ENCODE results near the gene LIF. TPM values are rescaled to one million over a fixed set of nuclear protein-coding genes. Genes with fewer than 3 reads are reported as not detected.
"Not testable (repeated sequence)": the region's sequence is repeated elsewhere in the genome, so short reads cannot be mapped to it uniquely, and the experiment has no call there.

Gene LIF
- total RNA-seq, 1 experiment from 2014 or later: 0.59 TPM

DNA sequence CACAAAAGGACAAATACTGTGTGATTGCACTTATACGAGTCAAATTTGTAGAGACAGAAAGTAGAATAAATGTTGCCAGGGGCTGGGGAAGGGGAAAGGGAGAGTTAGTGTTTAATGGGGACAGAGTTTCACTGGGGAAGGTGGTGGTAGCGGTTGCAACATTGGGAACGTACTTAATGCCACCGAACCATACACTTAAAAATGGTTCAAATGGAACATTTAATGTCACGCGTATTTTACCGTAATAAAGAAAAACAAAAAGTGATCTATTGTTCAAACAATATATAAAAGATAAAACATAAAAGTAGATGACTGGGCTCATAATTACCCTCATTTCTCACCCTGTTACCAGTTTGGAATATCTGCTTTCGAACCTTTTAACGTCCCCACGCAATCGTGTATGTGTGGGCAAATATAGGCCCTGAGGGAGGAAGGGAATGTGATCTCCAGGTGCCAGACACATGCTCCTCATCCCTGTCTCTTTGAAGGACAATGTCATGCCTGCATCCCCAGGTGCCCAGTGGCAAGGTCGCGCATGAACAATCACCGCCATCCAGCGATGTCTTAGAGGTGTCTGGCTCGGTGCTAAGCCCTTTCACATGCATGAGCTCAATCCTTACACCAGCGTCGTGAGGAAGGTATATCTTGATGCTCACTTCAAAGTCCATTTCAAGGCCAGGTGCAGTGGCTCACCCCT is 35.3 kb downstream of the LIF start:
- H3K27me3 ChIP-seq (ENCODE audit: control insufficient read depth, insufficient read depth, low read length): no peaks in the 10 kb centered on the region; the same call in 1 of the 2 replicates
- peak; percentile 12 for DNase-seq

DNA sequence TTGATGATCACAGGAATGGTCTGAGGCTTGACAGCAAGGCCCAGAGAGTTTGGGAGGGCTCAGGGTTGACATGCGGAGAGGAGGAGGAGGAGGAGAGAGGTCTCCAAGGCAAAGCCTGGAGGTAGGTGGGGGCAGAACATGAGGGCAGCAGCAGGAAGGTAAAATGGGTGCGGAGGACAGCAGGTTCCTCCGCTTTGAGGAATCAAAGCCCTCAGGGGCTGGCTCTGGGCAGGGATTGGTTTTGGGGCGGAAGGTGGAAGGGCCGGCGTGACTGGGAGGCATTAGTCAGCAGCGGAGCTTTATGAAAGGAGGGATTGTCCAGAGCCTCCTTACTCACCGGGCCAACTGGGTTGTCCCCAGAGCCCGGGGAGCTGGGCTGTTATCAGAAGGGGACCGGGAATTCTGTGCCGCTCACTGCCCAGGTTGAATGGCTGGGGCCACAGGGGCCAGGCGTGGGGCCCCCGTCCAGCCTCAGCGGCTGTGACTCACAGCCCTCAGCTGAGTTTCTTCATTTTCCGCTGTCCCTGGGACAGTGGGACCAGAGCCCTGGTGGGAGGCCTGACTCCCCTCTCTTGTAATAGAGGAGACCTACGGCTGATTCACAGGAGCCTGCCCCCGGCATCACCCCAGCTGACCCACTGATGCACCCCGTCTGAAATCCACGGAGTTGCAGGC is 36.2 kb downstream of the LIF start:
- Histone ChIP-seq H3K36me3 (replicated peaks; ENCODE audit: control insufficient read depth, insufficient read depth, low read length) (no peaks in the 10 kb centered on the region), H3K4me3 (ENCODE audit: insufficient read depth, low read depth, low read length) (no peak overlapping the region), H3K27me3 (ENCODE audit: control insufficient read depth, insufficient read depth, low read length) (no peaks in the 10 kb centered on the region; the same call in 1 of the 2 replicates)
- peak; percentile 61 for DNase-seq

More for the DNA sequence above, 35.3 kb downstream of the LIF start:
- Histone ChIP-seq H3K36me3 (replicated peaks; ENCODE audit: control insufficient read depth, insufficient read depth, low read length) (no peaks in the 10 kb centered on the region), H3K4me3 (ENCODE audit: insufficient read depth, low read depth, low read length) (no peak overlapping the region)

DNA sequence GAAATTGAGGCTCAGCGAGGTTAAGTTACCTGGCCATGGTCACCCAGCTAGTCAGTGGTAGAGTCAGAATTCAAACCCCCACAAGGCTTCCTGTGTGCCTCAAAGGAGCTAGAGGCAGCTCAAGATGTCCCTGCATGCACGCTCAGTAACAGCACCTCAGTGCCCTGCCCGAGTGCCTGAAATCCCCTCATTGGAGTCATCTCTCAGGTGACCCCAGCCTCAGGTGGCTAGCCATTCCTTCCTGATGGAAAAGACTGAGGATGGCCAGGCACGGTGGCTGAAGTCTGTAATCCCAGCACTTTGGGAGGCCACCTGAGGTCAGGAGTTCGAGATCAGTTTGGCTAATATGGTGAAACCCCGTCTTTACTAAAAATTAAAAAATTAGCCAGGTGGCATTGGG is 36.9 kb downstream of the LIF start:
- peak; percentile 5 for DNase-seq
- Histone ChIP-seq H3K36me3 (replicated peaks; ENCODE audit: control insufficient read depth, insufficient read depth, low read length) (no peaks in the 10 kb centered on the region), H3K4me3 (ENCODE audit: insufficient read depth, low read depth, low read length) (no peak overlapping the region), H3K27me3 (ENCODE audit: control insufficient read depth, insufficient read depth, low read length) (no peaks in the 10 kb centered on the region; the same call in 1 of the 2 replicates)

DNA sequence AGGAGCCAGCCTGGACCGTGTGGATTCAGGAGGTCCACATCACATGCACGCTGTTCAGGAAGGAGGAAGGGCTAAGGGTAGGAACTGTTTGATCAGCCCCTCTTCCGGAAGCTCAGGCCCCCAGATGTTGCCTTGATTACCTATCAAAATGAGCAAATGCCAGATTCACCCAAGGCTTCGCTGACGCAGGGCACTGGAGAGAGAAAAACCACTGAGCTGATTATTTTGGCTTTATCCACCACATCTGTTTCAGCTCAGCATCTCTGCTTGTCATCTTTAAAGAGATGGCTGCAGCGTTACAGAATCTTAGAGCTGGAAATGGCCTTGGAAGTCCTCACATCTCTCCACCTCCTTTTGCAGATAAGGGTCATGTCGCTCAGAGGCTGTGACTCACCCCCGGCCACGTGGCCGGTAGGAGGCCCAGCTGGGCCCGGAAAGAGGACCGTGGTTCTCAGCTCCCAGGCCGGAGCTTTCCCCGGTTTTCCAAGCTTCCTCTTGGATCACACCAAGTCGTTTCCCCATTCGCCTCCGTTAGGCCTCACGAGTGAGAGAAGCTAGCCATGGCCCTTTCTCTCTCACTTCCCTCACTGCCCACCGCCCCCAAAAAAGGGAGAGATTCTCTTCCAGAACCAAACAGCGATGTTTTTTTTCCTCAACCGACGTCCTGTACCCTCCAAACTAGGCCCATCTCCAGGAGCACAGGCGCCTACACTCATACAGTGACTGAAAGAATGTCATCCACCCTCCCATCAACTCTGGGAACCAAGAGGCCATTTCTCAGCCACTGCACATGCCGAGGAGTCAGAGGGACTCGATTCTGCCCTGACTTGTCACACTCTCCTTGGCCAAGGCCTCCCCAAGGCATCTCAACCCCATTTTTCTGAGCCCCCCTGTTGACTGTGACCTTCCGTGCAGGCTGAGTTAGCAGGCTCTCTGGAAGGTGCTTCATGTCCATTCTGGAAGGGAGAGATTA is 37.6 kb downstream of the LIF start:
- no peaks in the 10 kb centered on the region; the same call in 1 of the 2 replicates for H3K27me3 ChIP-seq (ENCODE audit: control insufficient read depth, insufficient read depth, low read length)
- H3K4me3 ChIP-seq (ENCODE audit: insufficient read depth, low read depth, low read length): no peak overlapping the region
- DNase-seq: peak; percentile 40
- H3K36me3 ChIP-seq (replicated peaks; ENCODE audit: control insufficient read depth, insufficient read depth, low read length): no peaks in the 10 kb centered on the region

DNA sequence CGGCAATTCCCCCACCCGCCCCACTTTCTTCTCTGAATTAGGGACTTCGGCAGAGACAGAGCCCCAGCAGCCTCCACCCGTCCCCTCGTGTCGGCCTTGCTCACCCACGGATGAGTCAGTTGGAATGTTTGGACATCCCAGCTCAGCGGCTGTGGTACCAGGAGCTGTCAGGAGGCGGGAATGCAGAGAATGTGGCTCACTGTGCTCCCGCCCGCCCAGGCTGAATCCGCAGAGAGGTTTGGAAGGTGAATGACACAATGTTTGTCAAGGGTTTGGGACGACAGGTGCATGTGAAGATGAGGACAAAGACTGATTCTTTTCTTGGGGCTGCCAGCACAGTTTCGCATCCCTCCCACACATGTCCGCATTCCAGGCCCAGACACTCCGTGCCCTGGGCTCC is 39.6 kb downstream of the LIF start:
- DNase-seq: peak; percentile 80
- Histone ChIP-seq H3K4me3 (ENCODE audit: insufficient read depth, low read depth, low read length) (no peak overlapping the region), H3K36me3 (replicated peaks; ENCODE audit: control insufficient read depth, insufficient read depth, low read length) (no peaks in the 10 kb centered on the region), H3K27me3 (ENCODE audit: control insufficient read depth, insufficient read depth, low read length) (no peaks in the 10 kb centered on the region; the same call in 1 of the 2 replicates)

DNA sequence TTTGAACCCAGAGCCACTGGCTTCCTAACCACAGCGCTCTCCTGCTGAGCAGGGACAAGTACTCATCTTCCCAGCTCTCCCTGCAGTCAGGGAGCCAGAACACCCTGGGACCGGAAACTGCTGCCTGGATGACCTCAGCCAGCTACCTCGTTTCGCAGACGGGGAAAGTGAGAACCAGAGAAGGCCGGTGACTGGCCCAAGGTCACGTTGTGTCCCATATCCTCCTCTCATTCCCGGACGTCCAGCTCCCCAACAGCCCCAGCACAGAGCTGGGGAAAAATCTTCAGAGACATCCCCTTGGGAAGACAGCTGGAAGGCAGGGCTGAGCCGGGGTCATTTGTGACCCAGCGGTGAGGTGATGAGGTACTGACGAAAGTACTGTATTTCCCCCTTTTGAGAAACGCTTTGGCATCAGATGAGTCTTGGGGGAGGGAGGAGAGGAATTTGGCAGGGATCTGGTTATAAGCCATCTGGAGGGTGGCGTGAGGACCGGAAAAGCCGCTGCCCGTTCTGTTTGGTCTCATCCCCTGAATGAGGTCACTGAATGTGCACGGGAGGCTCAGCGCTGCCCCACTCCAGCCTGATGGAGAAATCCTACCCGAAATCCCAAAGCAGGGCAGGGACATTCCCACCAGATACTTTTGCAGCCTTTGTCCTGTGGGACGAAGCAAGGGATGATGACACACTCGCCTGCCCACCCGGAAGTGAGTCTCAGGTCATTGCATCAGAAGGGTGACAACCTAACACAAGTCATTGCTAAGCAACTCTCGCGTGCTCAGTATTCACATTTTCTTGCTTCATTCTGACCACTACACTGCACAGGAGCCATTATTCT is 41.1 kb downstream of the LIF start:
- H3K27me3 ChIP-seq (ENCODE audit: control insufficient read depth, insufficient read depth, low read length): no peaks in the 10 kb centered on the region; the same call in 1 of the 2 replicates
- no peak overlapping the region for H3K4me3 ChIP-seq (ENCODE audit: insufficient read depth, low read depth, low read length)
- no peaks in the 10 kb centered on the region for H3K36me3 ChIP-seq (replicated peaks; ENCODE audit: control insufficient read depth, insufficient read depth, low read length)
- DNase-seq: peak; percentile 33

DNA sequence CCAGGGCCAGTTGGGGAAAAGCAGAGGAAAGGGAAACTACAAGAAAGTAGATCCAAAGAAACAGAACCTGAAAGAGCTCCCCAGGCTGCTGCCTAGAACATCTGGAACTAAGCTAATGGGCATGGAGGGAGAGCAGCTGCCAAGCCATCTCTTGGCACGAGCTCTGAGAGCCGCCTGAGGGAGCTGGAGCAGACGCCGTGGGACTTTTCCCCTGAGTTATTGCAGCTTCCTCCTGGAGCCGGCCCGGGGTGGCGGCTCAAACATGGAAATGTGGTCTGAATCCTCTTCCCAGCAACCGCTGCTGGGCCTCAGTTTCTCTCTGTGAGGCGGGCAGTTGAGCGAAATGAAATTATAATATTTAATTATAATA is 41.8 kb downstream of the LIF start:
- Histone ChIP-seq H3K4me3 (ENCODE audit: insufficient read depth, low read depth, low read length) (no peak overlapping the region), H3K36me3 (replicated peaks; ENCODE audit: control insufficient read depth, insufficient read depth, low read length) (no peaks in the 10 kb centered on the region), H3K27me3 (ENCODE audit: control insufficient read depth, insufficient read depth, low read length) (no peaks in the 10 kb centered on the region; the same call in 1 of the 2 replicates)
- DNase-seq: peak; percentile 17

DNA sequence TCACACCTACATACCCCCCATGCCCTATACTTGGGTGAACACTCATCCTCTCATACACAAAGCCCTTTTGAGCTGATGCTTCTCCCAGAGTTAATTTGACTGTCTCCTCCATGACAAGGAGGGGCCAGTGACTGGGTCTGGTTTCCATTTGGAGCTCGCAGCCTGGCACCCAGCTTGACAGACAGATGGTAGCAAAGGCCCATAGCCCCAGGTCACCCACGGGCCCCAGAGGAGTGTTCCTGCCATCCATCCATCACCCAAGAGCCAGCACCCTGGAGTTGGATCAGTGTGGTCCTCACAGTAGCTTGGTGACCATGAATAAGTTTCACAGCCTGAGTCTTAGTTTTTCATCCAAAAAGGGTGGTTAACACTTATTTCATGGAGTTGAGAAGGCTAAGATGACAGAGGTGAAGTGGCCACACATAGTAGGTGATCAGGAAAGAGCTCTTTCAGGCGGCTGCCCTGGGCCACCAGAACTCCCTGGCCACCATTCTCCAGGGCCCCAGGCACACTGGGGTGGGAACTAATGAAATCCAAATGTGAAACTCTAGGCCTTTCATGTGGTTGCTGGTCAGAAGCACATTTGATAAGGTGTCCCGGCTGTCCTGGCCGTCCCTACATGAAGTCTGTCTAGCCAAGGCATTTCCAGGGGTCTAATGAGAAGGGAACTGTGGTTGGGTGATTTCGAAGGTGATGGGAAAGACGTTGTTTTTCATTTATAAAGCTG is 42.4 kb downstream of the LIF start:
- Histone ChIP-seq H3K4me3 (ENCODE audit: insufficient read depth, low read depth, low read length) (no peak overlapping the region), H3K36me3 (replicated peaks; ENCODE audit: control insufficient read depth, insufficient read depth, low read length) (no peaks in the 10 kb centered on the region)
- DNase-seq: peak; percentile 12

DNA sequence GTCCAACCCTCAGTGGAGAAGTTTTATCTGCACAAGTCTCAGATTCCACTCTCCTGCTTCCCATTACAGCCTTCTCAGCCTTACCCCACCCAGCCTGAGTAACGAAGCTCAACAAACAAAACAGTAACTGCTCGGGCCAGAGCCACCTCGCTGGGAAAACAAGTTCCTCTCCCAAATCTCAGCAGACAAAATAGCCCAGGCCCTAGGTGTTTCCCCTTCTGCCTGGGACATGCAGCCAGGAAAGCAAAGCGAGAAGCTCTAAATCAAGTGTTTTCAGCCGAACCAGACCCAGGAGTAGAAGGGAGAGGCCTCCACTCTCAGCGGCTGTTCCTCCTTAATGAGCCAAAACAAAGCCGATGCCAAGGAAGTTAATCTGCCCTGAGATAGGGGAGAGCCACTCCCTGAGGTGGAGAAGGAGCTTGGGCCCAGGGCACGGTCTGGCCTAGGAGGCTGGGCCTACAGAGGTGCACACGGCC is 44.0 kb downstream of the LIF start:
- Histone ChIP-seq H3K4me3 (ENCODE audit: insufficient read depth, low read depth, low read length) (no peak overlapping the region), H3K27me3 (ENCODE audit: control insufficient read depth, insufficient read depth, low read length) (no peaks in the 10 kb centered on the region), H3K36me3 (replicated peaks; ENCODE audit: control insufficient read depth, insufficient read depth, low read length) (no peaks in the 10 kb centered on the region)
- peak; percentile 35 for DNase-seq

More for the DNA sequence above, 42.4 kb downstream of the LIF start:
- H3K27me3 ChIP-seq (ENCODE audit: control insufficient read depth, insufficient read depth, low read length): no peaks in the 10 kb centered on the region

DNA sequence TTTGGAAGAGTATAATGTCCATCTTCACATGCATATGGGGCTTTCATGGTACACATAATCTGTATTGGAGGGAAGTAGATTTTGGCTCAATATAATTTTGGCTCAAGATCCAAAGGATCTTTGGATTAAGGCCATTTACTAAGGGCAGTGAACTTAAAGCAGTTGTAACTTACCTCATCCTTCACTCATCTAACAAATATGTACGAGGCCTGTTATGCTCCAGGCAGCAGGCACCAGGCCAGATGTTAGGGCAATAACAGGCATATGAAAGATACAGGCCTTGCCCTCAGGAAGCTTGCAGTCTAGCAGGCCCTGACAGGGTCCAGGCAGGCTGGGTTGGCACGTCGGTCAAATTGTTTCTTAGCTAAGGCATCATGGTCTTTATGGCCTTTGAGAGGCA is 44.6 kb downstream of the LIF start:
- no peak for DNase-seq
- no peaks in the 10 kb centered on the region for H3K36me3 ChIP-seq (replicated peaks; ENCODE audit: control insufficient read depth, insufficient read depth, low read length)
- H3K27me3 ChIP-seq (ENCODE audit: control insufficient read depth, insufficient read depth, low read length): no peaks in the 10 kb centered on the region
- H3K4me3 ChIP-seq (ENCODE audit: insufficient read depth, low read depth, low read length): no peak overlapping the region

DNA sequence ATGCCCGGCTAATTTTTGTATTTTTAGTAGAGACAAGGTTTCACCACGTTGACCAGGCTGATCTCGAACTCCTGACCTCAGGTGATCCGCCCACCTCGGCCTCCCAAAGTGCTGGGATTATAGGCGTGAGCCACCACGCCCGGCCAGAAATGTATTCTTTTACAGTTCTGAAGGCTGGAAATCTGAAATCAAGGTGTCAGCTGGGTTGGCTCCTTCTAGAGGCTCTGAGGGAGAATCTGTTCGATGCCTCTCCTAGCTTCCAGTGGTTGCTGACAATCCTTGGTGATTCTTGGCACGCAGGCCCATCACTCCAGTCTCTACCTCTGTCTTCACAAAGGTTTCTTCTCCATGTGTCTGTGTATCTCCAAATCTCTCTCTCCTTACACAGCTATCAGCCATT is 45.7 kb downstream of the LIF start:
- peak; percentile 7 for DNase-seq
- H3K27me3 ChIP-seq (ENCODE audit: control insufficient read depth, insufficient read depth, low read length); H3K4me3 ChIP-seq (ENCODE audit: insufficient read depth, low read depth, low read length); H3K36me3 ChIP-seq (replicated peaks; ENCODE audit: control insufficient read depth, insufficient read depth, low read length): not testable (repeated sequence)

DNA sequence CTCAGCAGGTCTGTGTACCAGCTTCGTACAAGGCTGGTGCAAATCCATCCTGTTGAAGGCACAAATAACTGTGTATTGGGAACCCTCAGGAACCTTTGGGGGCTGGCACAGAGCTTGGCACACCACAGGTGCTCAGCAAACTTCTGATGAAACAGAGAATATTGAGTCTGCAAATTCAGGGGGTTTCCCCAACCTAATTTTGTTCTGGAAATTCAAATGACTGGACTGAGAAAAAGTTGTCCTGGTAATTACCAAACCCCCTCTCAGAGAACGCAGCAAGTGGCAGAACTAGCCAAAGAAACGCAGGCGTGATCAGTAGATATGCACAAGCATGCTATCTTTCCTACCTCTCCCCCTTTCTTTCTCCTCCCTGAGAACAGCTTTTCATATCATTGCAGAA is 47.6 kb downstream of the LIF start:
- DNase-seq: peak; percentile 12

DNA sequence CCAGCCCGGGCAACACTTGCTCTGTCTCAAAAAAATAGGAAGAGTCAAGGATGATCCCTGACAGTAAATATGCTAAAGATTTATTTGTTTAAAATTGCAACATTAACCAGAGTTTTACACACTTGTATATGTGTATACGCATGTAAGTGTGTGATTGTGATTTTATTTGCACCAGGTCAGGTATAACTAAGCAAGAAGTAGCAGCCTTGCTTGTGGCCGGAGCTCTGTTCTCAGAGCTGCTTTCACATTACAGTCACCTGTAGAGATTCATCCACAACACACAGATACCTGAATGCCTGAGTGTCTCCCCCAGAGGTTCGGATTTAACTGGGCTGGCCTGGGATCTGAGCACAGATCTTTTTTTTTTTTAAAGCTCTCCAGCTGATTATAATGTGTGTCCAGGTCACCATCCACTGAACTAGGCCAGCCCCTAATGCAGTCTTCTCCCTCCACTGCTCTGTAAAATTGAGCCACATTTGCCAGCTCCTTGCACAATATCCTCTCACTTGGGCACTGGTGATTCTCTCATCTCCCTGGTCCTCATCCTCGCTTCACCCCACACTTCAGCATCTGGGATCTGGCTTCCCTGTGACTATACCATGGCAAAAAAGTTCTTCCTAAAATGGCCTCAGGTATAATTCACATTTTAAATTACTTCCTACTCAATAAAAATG is 48.3 kb downstream of the LIF start:
- Histone ChIP-seq H3K27me3 (ENCODE audit: control insufficient read depth, insufficient read depth, low read length) (no peaks in the 10 kb centered on the region), H3K36me3 (replicated peaks; ENCODE audit: control insufficient read depth, insufficient read depth, low read length) (no peaks in the 10 kb centered on the region), H3K4me3 (ENCODE audit: insufficient read depth, low read depth, low read length) (no peak overlapping the region)
- peak; percentile 10 for DNase-seq

More for the DNA sequence above, 47.6 kb downstream of the LIF start:
- H3K4me3 ChIP-seq (ENCODE audit: insufficient read depth, low read depth, low read length): no peak overlapping the region
- no peaks in the 10 kb centered on the region for H3K36me3 ChIP-seq (replicated peaks; ENCODE audit: control insufficient read depth, insufficient read depth, low read length)
- no peaks in the 10 kb centered on the region for H3K27me3 ChIP-seq (ENCODE audit: control insufficient read depth, insufficient read depth, low read length)
